HepG2 (cell line): ENCODE data around the gene DND1. TPM values are rescaled to one million over a fixed set of nuclear protein-coding genes. Genes with fewer than 3 reads are reported as not detected.
A peak's percentile ranks its signal among the peaks of the same experiment; 100 is the strongest.

Source experiments
- ATF4 ChIP-seq, 2 experiments: fragments of 450-650 bp in 1 of 2; sonication (generic) in 1 of 2; formaldehyde crosslinking; IDR thresholded peaks; 2 replicates each; pipeline versions ENCODE4 v1.5.0 to v1.8.0; 2020 to 2022; ENCODE audit warnings: mild to moderate bottlenecking in 1 of 2, missing genetic modification reagents in 1 of 2
- CBFB ChIP-seq: sonication (generic); formaldehyde crosslinking; IDR thresholded peaks from 2 replicates; pipeline ENCODE4 v1.4.0; 2020; ENCODE audit warnings: missing genetic modification reagents
- CREM ChIP-seq, 2 experiments: sonication (generic) in 1 of 2; formaldehyde crosslinking in 1 of 2; IDR thresholded peaks; 2 replicates each; pipeline versions ENCODE4 v1.4.0 to v1.6.1; 2016 to 2020; ENCODE audit warnings: antibody characterized with exemption in 1 of 2, mild to moderate bottlenecking in 1 of 2, missing genetic modification reagents in 1 of 2
- JUND ChIP-seq: sonication (generic); formaldehyde crosslinking; IDR thresholded peaks from 2 replicates; pipeline ENCODE4 v1.8.0; 2022; ENCODE audit warnings: mild to moderate bottlenecking, missing genetic modification reagents
- KLF6 ChIP-seq: IDR thresholded peaks from 2 replicates; pipeline ENCODE4 v1.8.0; 2016; ENCODE audit warnings: missing biosample characterization, missing genetic modification reagents
- MED13 ChIP-seq: sonication (generic); formaldehyde crosslinking; IDR thresholded peaks from 2 replicates; pipeline ENCODE4 v1.5.0; 2020; ENCODE audit warnings: missing genetic modification reagents
- MIER3 ChIP-seq: IDR thresholded peaks from 2 replicates; pipeline ENCODE4 v1.6.1; 2016; ENCODE audit warnings: missing compliant biosample characterization, borderline replicate concordance
- NFE2L1 ChIP-seq: sonication (generic); formaldehyde crosslinking; IDR thresholded peaks from 2 replicates; pipeline ENCODE4 v1.4.0; 2020; ENCODE audit warnings: missing genetic modification reagents, mild to moderate bottlenecking, borderline replicate concordance
- NR2C2 ChIP-seq: sonication (generic); formaldehyde crosslinking; IDR thresholded peaks from 2 replicates; pipeline ENCODE4 v1.4.0; 2020; ENCODE audit warnings: missing genetic modification reagents, mild to moderate bottlenecking, moderate library complexity, borderline replicate concordance
- POLR2AphosphoS5 ChIP-seq: IDR thresholded peaks from 2 replicates; pipeline ENCODE4 v1.6.1; 2012; ENCODE audit warnings: low read depth, low read length
- SNAPC5 ChIP-seq: sonication (generic); formaldehyde crosslinking; IDR thresholded peaks from 2 replicates; pipeline ENCODE4 v1.8.1; 2023; ENCODE audit warnings: mild to moderate bottlenecking, missing genetic modification reagents, borderline replicate concordance
- SOX5 ChIP-seq: IDR thresholded peaks from 2 replicates; pipeline ENCODE4 v1.6.1; 2016; ENCODE audit warnings: borderline replicate concordance
- STAG1 ChIP-seq: sonication (generic); formaldehyde crosslinking; IDR thresholded peaks from 2 replicates; pipeline ENCODE4 v1.4.0; 2020; ENCODE audit warnings: missing genetic modification reagents
- TCF7L2 ChIP-seq: IDR thresholded peaks from 2 replicates; pipeline ENCODE4 v1.6.1; 2011; ENCODE audit warnings: mild to moderate bottlenecking, low read depth, low read length, moderate library complexity
- UBTF ChIP-seq: sonication (generic); formaldehyde crosslinking; IDR thresholded peaks from 2 replicates; pipeline ENCODE4 v1.4.0; 2020; ENCODE audit warnings: mild to moderate bottlenecking, missing genetic modification reagents
- ZBTB26 ChIP-seq: IDR thresholded peaks from 2 replicates; pipeline ENCODE4 v1.6.1; 2016; ENCODE audit warnings: missing compliant biosample characterization, missing genetic modification reagents, borderline replicate concordance
- ZNF12 ChIP-seq: sonication (generic); formaldehyde crosslinking; IDR thresholded peaks from 2 replicates; pipeline ENCODE4 v1.5.0; 2020; ENCODE audit warnings: missing genetic modification reagents
- ZNF362 ChIP-seq: sonication (generic); formaldehyde crosslinking; IDR thresholded peaks from 2 replicates; pipeline ENCODE4 v1.4.0; 2020; ENCODE audit warnings: missing genetic modification reagents, mild to moderate bottlenecking, borderline replicate concordance
- ZNF468 ChIP-seq: sonication (generic); formaldehyde crosslinking; IDR thresholded peaks from 2 replicates; pipeline ENCODE4 v1.8.0; 2022; ENCODE audit warnings: mild to moderate bottlenecking, moderate library complexity, missing genetic modification reagents
- ZNF629 ChIP-seq: sonication (generic); formaldehyde crosslinking; conservative IDR thresholded peaks from 2 replicates; pipeline ENCODE4 v1.5.0; 2020; ENCODE audit warnings: missing genetic modification reagents
- ZXDC ChIP-seq: sonication (generic); formaldehyde crosslinking; IDR thresholded peaks from 2 replicates; pipeline ENCODE4 v1.5.0; 2020; ENCODE audit warnings: mild to moderate bottlenecking, missing genetic modification reagents
- polyA plus RNA-seq, 8 experiments: library from polyadenylated mRNA; depleted of rRNA in 3 of 8; stranded (reverse) in 7 of 8; unstranded in 1 of 8; fragments of >200 nt; fragmentation: Illumina TruSeq in 4 of 8; extraction: Trizol in 4 of 8; gene quantifications; 2 replicates each; pipeline versions ENCODE4 v1.2.1 to v1.2.3, GENCODE V29; 2011 to 2016; ENCODE audit warnings: low read depth in 4 of 8, missing spikeins in 1 of 8, mixed read lengths in 1 of 8; ENCODE audit not compliant: insufficient read depth in 1 of 8
- total RNA-seq, 5 experiments: library from RNA; depleted of rRNA; stranded (reverse); fragments of >200 nt; fragmentation: Illumina TruSeq; extraction: Trizol; gene quantifications; 2 replicates each; pipeline ENCODE4 v1.2.3, GENCODE V29; 2016; ENCODE audit warnings: low read depth in 1 of 5

DND1 gene
- total and polyA plus RNA-seq, 2 of the 13 experiments (the other 11 are each of a cell fraction or from before 2014, with no cell fraction given): 0.48 to 0.55 TPM

GRCh38 chr5:140710899-140711552 is 37.6 kb upstream of the DND1 start (continued):
- TF ChIP-seq UBTF (CRISPR knock-in tag) (peak; percentile 64), NR2C2 (CRISPR knock-in tag) (no peak), ATF4 (CRISPR knock-in tag; IDR thresholded peaks at IDR 0.05) (0 out of 4 replicates have a peak, but pooled peaks of 1 of the 2 experiments have one; percentile 27), ZNF468 (CRISPR knock-in tag) (no peak), MIER3 (0 out of 2 replicates have a peak, but pooled peaks have one; percentile 68), SOX5 (CRISPR knock-in tag) (peak; percentile 83; the same call in 1 of the 2 replicates), CBFB (CRISPR knock-in tag) (no peak), ZNF12 (CRISPR knock-in tag) (no peak), ZBTB26 (CRISPR knock-in tag) (0 out of 2 replicates have a peak, but pooled peaks have one; percentile 26), TCF7L2 (no peak), STAG1 (CRISPR knock-in tag) (no peak), MED13 (CRISPR knock-in tag) (peak; percentile 73; the same call in 1 of the 2 replicates), ZXDC (CRISPR knock-in tag) (no peak), CREM (IDR thresholded peaks at IDR 0.05) (peak; percentile 98), CREM (CRISPR knock-in tag; IDR thresholded peaks at IDR 0.05) (0 out of 2 replicates have a peak, but pooled peaks have one; percentile 25), KLF6 (peak; percentile 63; the same call in 1 of the 2 replicates), JUND (CRISPR knock-in tag) (peak; percentile 76; the same call in 1 of the 2 replicates), SNAPC5 (CRISPR knock-in tag) (no peak), ZNF362 (CRISPR knock-in tag) (no peak), ZNF629 (CRISPR knock-in tag) (no peak), POLR2AphosphoS5 (peak; percentile 36; the same call in 1 of the 2 replicates), NFE2L1 (CRISPR knock-in tag) (0 out of 2 replicates have a peak, but pooled peaks have one; percentile 50)
